NCI-H446 treated with DMSO at 0.1 percent for 48 hours (cell line): ENCODE results near the gene GSC2.

Experiments used
- DNase-seq: peaks from one replicate; lab custom pipeline; 2025; lab: John Stamatoyannopoulos, UW

The GSC2 gene

DNA sequence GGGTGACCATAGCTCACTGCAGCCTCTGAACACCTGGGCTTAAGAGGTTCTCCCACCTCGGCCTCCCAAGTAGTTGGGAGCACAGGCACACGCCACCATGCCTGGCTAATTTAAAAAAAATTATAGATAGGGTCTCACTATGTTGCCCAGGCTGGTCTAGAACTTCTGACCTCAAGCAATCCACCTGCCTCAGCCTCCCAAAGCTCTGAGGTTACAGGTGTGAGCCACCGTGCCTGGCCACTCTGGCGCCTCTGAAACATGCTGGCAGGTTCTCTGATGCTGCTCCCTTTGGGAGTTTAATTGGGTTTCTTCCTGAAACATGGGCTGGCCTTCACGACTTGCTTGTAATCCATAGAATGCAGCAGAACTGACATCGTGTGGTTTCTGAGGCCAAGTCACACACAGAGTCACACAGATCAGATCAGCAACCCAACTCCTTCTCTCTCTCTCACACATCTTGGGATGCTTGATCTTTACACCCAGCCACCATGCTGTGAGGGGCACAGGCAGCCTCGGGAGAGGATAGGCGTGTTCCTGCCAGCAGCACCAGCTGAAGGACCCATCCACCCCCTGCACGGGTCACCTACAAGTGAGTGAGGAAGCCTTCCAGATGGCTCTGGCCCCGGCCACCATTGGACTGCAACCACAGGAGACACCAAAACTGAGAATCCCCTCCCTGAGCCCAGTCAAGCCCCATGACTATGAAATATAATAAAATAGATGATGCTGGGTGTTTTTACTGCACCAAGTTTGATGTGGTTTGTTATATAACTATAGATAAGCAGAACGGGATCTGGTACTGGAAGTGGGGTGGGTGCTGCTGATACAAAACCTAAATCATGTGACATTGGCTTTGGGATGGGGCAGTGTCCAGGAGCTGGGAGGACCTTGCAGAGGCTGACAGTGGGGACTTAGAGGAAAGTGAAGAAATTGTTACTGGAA, 3.1 kb upstream of the GSC2 start:
- no peak for DNase-seq

DNA sequence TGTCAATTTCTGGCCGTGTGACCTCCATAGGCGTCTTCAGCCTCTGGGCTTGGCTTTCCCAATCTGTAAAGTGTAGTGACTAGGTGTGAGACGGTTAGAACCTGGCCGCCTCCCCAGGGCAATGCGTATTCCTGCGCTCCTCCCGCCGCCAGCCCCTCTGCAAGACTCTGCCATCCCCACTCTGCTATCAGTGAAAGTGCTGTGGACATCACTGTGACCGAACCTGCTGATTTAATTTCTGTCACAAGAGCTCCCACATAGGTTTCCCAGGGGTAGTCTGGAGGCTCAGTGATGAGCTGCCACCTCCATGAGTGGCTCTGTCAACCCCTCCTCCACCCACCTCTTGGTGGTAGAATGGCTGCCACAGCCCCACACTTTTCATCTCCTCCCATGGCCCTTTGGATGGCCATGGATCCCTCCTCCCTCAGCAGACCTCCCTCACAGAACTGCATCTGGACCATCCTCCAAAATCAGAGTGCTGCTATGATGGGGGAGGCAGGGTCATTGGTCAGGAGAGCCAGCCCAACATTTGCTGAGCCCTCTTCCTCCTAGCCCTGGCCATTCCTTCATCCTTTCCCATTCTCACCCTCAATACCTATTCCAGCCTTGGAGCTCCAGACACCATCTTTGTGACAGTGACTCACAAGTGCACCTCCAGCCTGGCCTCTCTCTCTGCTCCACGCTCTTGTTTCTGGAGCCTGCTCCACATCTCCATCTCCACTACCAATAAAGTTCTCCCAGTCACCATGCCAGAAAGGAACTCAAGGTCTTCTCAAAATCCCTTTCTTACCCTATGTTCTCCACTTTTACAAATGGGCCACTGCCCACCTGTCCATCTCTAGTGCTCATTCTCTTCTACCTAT, 1.5 kb upstream of the GSC2 start:
- DNase-seq, result no peak

DNA sequence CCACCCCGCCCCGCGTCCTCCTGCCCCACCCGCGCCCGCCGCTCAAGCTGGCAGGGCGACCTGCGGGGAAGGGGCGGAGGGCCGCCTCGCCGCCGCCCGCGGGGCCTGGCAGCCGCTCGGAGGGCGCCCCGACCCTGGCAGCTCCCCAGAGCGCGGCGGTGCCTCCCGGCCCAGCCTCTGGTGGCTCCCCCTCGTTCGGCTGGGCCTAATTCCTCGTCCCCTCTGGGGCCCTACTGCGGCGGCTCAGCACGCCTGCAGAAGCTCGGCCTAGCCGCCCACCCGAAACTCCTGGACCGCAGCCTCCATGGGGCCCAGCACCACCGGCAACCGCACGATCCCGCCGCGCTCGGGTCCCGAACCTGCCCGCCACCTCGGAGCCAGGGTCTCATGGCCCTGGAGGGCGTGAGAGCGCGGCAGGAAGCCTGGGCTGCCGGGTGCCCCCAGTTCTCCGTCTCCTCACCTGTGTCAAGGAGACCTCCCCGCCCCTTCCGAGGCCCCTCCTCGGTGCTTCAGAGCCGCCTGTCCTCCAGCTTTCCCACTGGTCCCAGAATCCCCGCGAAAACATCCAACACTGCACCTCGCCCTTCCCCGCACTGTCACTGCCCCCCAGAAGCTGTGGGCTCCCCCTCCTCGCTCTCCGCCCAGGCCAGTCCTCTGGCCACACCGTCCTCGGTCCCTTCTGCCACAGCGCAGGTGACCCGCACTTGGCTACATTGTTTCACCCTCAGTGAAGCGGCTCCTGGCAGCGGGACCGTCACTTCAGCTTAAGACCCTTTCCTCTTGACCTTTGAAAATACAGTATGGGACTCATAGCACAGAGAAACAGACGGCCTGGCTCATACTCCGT, 613 bp upstream of the GSC2 start:
- DNase-seq, result no peak

DNA sequence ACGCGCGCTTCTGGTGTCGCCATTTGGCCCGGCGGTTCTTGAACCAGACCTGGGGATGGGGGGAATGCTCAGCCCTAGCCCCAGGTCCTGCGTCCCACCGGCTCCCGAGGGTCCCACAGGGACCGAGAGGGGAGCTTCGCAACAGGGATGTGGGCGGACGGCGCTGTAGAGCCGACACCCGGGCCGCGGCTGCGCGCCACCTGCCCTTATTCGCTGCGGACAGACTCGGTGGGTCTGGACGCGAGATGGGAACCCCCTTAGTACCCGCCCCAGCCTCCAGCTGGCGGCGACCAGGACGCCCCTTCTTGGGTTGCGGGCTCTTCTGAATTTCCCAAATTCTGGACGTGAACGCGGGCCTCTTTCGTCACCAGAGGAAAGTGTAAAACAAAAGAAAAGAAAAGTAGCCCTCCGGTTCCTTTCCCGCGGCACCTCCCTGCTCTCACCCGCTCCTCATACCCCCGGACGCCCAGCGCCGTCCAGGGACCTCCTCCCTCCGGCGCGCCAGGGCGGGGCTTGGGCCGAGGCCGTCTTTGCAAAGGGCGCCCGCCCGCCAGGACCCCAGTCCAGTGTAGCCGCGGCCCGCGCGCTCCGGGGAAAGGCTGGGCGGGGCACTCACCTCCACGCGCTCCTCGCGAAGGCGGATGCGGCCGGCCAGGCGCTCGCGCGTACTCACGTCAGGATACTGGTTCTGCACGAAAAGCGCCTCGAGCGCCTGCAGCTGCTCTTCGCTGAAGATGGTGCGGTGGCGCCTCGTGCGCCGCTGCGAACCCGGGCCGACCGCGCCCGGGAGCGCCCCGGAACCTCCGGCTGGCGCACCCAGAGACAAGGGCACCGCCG, 827 bp downstream of the GSC2 start:
- DNase-seq, result no peak

DNA sequence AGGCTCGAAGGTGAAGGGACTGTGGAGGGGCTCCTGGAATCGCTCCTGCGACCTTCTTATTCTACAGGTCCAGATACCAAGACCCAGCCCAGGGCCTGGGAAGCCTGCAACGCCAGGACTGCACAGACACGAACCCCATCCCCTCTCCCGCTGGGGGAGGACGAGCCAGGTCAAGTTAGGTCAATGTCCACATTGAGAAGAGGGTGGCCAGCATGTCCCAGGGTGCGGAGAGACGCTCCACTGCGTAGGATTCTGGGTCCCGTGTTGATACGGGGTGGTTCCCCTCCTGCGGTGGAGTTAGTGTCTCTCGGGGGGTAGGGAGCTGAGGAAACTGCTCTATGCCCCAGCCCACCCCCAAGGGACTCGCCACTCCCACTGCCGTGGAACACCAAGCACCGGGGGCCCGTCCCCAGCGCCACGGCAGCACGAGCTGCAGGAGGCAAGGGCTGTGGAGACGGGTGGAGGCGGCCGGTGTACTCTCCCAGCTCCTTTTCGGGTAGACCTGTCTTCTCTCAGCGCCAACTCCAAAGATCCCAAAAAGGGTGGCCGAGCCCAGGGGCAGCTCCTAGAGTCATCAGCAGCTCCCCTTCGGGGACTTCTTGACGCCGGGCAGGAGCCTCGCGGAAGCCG, 1.6 kb downstream of the GSC2 start:
- no peak for DNase-seq

DNA sequence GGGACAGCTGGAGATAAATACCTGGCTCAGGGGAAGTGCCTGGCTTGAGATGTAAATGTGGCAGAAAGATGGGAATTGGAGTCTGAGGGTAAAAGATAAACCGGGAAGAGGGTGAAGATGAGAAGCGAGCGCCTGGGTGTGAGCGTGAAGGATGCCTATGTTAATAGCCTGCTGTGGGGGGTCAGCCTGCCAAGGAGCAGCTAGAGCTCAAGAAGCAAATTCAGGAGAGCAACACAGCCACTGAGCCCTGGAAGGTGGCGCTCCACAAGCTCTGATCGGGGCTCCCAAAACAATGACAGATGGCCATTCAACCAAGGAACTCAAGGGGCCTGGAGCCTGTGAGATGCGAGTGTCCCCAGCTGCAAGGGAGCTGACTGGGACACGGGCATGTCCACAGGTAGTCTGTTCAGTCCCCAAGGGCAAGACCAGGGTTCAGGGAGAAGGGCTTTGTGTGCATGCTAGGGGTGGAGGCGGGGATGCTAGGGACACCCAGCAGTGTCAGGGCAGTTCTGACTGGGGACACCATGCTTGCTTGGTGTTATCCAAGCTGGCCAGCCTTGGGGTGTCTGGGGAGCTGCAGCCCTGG, 2.8 kb downstream of the GSC2 start:
- no peak for DNase-seq

DNA sequence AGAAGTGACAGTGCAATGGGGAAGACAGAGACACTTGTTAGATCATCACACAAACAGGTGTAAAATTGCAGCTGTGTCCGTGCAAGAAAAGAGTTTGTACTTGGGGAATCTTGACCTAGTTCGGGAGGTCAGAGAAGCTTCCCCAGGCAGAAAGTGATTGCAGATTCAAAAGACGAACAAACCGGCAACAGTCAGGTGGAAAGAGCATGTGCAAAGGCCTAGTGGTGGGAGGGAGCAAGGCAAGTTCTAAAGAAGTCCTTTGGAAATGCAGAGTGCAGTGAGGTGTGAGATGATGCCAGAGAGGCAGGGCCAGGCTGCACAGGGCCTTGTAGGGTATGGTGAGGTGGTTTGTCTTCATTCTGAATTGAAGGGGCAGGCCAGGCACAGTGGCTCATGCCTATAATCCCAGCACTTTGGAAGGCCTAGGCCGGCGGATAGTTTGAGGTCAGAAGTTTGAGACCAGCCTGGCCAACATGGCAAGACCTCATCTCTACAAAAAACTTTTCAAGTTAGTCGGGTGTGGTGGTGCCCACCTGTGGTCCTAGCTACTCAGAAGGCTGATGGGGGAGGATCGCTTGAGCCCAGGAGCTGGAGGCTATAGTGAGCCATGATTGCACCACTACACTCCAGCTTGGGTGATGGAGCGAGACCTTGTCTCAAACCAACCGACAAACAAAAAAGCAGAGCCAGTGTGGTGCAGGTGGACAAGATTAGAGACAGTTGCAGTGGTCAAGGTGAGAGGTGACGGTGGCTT, 3.7 kb downstream of the GSC2 start:
- DNase-seq, result no peak

DNA sequence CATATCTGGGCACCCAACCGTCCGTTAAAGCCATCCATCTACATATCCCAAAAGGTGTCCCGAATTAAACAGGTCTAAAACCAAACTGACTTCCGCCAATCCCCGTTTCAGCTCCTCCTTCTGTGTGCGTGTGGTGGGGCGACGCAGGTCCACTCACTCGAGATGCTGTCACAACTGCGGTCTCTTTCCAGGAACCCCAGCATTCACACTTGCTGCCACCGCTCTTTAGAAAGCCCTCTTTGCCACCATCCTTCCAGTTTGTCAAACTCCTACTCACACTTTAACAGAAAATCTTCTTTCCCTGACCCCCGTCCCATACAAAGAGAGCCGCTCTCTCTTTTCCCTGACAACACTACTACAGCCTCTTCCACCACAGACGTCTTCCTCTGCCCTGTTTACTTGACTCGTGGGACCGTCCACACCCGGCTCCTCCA, 6.1 kb downstream of the GSC2 start:
- DNase-seq, result no peak

DNA sequence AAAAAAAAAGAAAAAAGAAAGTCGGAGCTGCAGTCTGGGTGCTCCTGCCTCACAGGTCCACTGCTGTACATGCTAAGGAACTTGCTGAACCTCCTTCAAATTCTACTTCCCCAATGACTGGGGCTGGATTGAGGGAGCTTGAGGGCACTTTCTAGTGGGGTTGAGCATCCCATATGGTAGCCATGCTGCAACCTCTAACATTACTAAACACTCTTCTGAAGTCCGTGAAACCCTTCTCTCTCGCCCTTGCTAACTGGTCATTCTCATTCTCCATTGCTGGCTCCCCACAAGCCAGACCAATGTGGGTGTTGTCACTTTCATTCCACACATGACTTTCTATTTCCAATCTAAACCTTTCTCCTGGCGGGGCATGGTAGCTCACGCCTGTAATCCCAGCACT, 6.9 kb downstream of the GSC2 start:
- no peak for DNase-seq

DNA sequence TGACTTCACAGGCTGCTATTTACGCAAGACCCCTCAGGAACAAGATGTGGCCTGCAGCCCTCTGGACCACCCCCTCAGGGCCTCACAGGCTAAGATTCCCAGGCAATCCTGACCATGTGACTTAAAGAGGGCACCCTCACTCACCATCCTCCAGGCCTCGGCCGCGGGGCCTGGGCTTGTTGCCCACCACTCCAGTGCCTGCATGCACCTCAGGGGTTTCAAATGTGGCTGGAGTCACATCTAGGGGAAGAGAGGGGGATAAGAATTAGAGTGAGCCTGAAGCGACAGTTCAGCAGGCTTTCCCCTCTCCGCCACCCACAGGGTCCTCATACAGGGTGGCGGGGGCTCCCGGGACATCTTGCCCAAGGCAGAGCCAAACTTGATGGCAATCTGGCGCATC, 7.7 kb downstream of the GSC2 start:
- no peak for DNase-seq

DNA sequence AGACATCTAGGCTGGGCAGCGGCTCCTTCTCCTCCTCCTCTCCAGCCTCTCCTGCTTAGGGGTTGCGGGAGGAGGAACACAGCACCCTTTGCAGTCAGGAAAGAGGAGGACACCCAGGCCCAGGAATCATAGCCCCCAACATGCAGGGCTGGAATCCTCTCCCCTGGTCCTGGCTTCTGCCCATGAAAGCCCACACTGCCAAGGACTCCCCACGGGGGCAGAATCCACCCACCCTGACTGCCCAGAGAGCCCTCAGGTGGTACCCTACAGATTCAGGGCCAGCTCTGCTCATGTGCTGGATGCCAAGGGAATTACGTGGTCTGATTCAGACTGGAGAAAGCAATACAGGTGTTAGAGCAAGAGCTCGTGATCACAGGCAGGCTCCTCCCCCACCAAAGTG, 10.1 kb downstream of the GSC2 start:
- no peak for DNase-seq

DNA sequence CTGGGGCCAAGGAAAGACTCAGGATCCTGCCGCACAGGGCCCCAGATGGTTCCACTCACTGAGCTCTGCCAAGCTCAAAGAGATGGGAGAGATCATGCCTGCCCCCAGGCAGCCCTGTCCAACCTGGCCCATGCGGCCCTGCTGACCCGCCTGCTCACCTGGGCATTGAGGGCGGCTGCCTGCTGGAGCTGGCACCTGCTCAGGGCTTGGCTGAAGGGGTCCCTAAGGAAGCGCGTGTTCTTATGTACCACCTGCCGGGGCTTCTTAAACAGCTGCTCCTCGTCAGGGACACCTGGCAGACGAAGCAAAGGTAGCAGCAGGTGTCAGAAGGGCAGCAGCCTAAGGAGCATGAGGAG, 11.1 kb downstream of the GSC2 start:
- no peak for DNase-seq

DNA sequence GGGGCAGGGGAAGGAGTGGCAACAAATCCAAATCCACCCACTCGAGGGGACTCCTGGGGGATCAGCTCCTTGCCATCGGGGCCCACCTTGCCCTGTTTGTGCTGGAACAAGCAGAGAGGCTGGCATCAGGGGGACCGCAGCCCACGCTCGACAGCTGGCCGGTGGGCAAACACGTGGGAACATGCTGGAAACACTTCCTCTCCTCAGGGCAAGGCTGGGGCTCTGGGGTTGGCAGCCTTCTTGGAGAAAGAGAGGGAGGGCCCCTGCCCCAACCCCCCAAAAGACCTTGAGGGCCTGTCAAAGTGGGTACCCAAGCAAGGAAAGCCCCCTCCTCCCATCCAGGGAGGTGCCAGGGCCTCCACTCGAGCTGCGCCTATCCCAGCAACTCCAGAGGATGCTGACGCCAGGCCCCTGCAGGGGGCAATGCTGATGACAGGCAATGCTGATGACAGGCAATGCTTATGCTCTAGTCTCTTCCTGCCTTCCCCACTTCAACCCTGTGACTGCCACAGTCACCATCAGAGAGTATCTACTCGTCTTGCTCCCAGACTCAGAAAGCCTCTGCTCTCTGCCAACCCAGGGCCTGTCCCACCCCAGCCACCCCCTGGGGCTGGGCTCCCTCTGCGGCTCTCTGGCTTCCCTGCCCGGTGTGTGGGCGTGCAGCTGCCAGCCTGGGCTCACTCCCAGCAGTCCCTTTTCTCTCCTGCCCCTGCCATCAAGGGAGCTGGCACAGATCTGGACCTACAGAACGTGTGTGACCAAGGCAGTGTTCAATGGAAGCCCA, 11.7 kb downstream of the GSC2 start:
- DNase-seq, result no peak

DNA sequence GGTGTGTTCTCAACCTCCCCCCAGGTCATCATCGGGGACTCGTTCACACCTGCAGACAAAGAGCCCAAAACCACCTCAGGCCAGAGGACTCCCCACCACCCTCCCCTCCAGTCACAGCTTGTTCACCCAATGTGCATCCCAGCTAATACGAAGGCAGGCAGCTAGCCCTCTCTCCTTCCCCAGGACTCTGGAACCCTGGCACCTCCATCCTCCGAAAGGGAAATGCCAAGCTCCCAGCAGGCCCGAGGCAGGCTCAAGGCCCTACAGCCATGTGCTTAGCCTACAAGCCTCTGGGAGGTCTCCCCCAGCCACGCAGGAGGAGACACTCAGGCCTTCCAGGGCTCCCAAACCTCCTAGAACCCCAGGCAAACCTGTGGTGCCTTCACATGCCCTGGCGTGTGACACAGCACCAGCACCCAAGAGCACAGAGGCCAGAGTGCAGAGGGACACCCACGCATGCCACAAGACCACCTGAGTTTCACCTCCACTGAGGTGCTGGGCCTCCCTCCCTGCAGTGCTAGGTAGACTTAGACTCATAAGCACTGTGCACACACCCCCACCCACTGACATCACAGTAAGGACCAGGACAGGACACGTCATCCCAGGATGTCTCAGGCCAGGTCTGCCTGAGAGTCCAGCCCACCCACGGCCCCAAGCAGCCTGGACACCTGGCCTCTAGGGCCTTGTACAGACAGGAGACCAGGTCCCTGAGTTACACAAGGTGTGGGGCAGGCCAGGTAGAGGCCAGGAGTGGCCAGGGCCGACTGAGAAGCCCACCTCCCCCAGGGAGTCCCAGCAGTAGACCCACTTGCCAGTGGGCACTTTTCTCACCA, 12.5 kb downstream of the GSC2 start:
- DNase-seq, result no peak

DNA sequence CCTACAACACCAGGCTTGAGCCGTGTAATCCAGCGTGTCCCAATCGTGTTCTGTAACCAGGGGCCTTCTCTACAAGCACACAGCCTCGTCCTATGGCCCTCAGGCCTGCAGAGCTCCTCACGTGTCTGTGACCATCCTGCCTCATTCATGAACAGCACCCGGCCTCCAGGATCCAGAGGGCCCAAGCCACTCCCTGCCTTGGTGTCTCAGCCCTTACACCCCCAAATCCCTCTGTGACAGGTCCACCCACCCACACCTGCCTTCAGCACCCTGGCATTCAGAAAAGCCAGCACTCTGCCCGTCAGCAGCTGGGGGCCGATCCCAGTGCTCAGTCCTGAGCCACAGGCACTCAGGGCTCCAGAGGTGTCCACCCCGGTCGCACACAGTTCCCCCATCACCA, 13.2 kb downstream of the GSC2 start:
- DNase-seq, result no peak

DNA sequence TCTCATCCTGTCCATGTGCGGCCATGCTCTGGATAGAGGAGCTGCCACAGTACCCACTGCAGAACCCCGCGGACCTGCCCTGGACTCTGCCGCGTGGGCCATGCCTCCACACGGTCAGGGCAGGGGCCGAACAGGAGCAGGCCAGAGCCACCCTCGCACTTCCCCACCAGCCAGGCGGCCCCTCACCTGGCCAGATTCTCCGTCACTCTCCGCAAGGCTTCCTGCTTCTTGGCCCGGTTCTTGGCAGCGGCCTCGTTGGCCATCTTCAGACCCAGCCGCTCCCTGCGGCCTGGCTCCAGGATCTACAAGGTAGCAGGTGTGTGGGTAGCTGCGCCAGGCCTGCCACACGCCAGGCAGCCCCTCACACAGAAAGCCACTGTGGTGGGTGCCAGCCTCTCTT, 15.2 kb downstream of the GSC2 start:
- no peak for DNase-seq

DNA sequence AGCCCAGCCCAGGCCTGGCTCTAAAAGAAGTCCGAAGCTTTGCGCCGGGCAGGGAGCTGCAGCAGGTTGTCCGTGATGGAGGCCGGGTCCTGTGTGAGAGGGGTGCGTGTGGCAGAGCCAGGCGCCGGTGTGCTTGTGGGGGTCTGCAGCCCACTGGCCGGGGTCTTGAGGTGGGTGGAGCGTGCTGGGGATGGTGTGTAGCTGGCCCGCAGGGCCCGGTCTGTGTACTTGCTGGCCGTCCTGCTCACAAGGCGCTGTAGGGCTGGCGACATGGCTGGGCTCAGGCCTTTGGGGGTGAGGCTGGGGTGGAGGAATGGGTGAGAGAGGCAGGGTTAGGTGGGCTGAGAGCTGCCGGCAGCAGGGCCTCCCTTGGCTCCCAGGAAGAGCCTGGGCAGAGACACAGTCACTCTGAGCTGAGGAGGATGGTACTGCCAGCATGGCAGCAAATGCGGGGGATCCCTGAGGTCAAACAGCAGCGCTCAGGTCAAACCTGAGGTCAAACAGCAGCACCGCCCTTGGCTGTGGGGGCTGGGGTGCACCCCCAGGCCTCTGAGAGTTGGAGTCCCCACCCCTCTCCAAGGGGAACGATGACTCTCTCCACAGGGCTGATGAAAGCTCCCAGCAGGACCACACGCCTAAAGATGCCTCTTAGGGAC, 15.8 kb downstream of the GSC2 start:
- DNase-seq, result no peak
